HL-60 (cell line): Measurements from ENCODE around the gene COG4.
"Not testable (repeated sequence)": the region's sequence is repeated elsewhere in the genome, so short reads cannot be mapped to it uniquely, and the experiment has no call there.

Experiments used
- CTCF ChIP-seq: IDR thresholded peaks from one replicate; pipeline ENCODE4 v1.5.1; 2011; ENCODE audit warnings: low read length, control low read depth, inconsistent platforms; ENCODE audit not compliant: insufficient read depth
- POLR2AphosphoS5 ChIP-seq: IDR thresholded peaks from 2 replicates; pipeline ENCODE4 v1.6.1; 2012; ENCODE audit warnings: low read depth

- not testable (repeated sequence) for TF ChIP-seq CTCF, POLR2AphosphoS5
Measured at GRCh38 chr16:70451004-70451340, 72.4 kb downstream of the COG4 start.
